Measurements from ENCODE around the gene NFKB1. TPM values are rescaled to one million over a fixed set of nuclear protein-coding genes. Genes with fewer than 3 reads are reported as not detected.

Gene NFKB1
- total and polyA plus RNA-seq, 3 experiments from 2014 or later: 45.5 to 189 (median 185) TPM

DNA sequence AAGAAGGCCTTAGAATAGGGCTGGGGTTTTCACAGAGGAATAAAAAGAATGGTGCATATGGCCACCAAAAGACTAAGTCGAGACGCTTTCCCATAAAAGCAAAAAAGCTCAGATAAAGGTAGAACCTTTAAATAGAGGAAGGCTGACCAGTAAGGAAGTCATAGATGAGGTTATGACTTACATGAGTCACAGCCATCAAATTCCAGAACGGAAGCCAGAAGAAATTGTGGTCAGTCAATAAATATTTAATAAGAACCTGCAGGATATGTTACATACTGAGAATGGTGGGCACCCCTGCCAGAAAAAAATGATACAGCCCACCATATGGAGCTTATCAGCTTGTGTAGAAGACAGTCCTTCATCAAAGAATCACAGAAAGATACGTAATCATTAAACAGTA lies 139.5 kb downstream of the NFKB1 start:
- Histone ChIP-seq H3K27ac (ENCODE audit: low read depth, low read length) (no peak overlapping the region), H3K4me1 (ENCODE audit: insufficient read depth, low read length) (no peaks in the 10 kb centered on the region), H3K9me3 (ENCODE audit: low read length) (no peaks in the 10 kb centered on the region), H3K27me3 (ENCODE audit: insufficient read depth, low read length, poor library complexity, severe bottlenecking) (no peaks in the 10 kb centered on the region), H3K36me3 (ENCODE audit: insufficient read depth, low read length) (no peaks in the 10 kb centered on the region), H3K4me3 (ENCODE audit: low read length) (no peak overlapping the region)
- H3K9me3 Mint-ChIP-seq: no peaks in the 10 kb centered on the region
- peaks cover 8 to 17% (median 12%) of the 10 kb centered on the region in 3 donors for H3K4me1 Mint-ChIP-seq
- peak overlapping the region in 2 of 8 donors; percentile 24 to 59 for H3K27ac Mint-ChIP-seq
- no peak overlapping the region for H3K4me3 Mint-ChIP-seq
- peaks cover 5 to 51% (median 30%) of the 10 kb centered on the region in 3 donors for H3K36me3 Mint-ChIP-seq
- CTCF ChIA-PET: no interaction called here
- POLR2A ChIA-PET: no interaction called here
- no peak for DNase-seq
- H3K27me3 Mint-ChIP-seq: no peaks in the 10 kb centered on the region

DNA sequence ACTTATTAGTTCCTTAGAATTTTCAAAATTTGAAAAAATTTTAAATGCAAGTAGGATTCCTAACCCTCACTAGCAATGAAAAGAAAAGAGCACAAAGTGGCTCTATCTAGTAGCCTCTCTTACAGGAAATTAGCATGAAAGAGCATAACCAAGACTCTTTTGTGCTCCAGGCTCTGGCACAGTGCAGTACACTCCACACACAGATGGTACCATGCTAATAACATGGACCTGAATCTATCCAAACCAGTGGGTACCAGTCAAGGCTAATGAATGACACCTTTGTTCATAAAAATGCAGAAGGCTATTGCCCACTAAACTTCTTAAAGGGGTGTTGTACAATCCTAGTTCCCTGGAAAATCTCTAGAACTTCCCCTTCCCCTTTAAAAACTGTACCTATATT lies 140.6 kb downstream of the NFKB1 start:
- CTCF ChIA-PET: no interaction called here

GRCh38 chr4:102642631-102643298 lies 141.6 kb downstream of the NFKB1 start:
- Histone ChIP-seq H3K27ac (ENCODE audit: low read depth, low read length) (no peak overlapping the region), H3K36me3 (ENCODE audit: insufficient read depth, low read length) (no peaks in the 10 kb centered on the region), H3K9me3 (ENCODE audit: low read length) (no peaks in the 10 kb centered on the region), H3K27me3 (ENCODE audit: insufficient read depth, low read length, poor library complexity, severe bottlenecking) (no peaks in the 10 kb centered on the region), H3K4me1 (ENCODE audit: insufficient read depth, low read length) (no peaks in the 10 kb centered on the region), H3K4me3 (ENCODE audit: low read length) (no peak overlapping the region)
- no peak overlapping the region for H3K4me3 Mint-ChIP-seq
- peaks cover 5 to 44% (median 28%) of the 10 kb centered on the region in 3 donors for H3K36me3 Mint-ChIP-seq
- POLR2A ChIA-PET: no interaction called here
- no peak for DNase-seq
- H3K27ac Mint-ChIP-seq: peak overlapping the region in 1 of 8 donors; percentile 34
- H3K27me3 Mint-ChIP-seq: no peaks in the 10 kb centered on the region
- CTCF ChIA-PET: no interaction called here
- H3K4me1 Mint-ChIP-seq: peaks cover 18 to 28% (median 26%) of the 10 kb centered on the region in 3 donors
- no peaks in the 10 kb centered on the region for H3K9me3 Mint-ChIP-seq

More for the DNA sequence above, 140.6 kb downstream of the NFKB1 start:
- no peaks in the 10 kb centered on the region for H3K9me3 ChIP-seq (ENCODE audit: low read length)
- H3K4me3 ChIP-seq (ENCODE audit: low read length): no peak overlapping the region
- H3K27me3 Mint-ChIP-seq: no peaks in the 10 kb centered on the region
- no peaks in the 10 kb centered on the region for H3K27me3 ChIP-seq (ENCODE audit: insufficient read depth, low read length, poor library complexity, severe bottlenecking)
- H3K9me3 Mint-ChIP-seq: no peaks in the 10 kb centered on the region
- no peak overlapping the region for H3K27ac ChIP-seq (ENCODE audit: low read depth, low read length)
- H3K36me3 ChIP-seq (ENCODE audit: insufficient read depth, low read length): no peaks in the 10 kb centered on the region
- no peak overlapping the region for H3K4me3 Mint-ChIP-seq
- DNase-seq: no peak
- H3K27ac Mint-ChIP-seq: no peak overlapping the region
- POLR2A ChIA-PET: no interaction called here
- peaks cover 5 to 53% (median 32%) of the 10 kb centered on the region in 3 donors for H3K36me3 Mint-ChIP-seq
- H3K4me1 Mint-ChIP-seq: peaks cover 12 to 18% (median 18%) of the 10 kb centered on the region in 3 donors
- no peaks in the 10 kb centered on the region for H3K4me1 ChIP-seq (ENCODE audit: insufficient read depth, low read length)

- Histone ChIP-seq H3K27me3 (ENCODE audit: insufficient read depth, low read length, poor library complexity, severe bottlenecking) (no peaks in the 10 kb centered on the region), H3K36me3 (ENCODE audit: insufficient read depth, low read length) (peaks cover 13% of the 10 kb centered on the region), H3K27ac (ENCODE audit: low read depth, low read length) (no peak overlapping the region), H3K9me3 (ENCODE audit: low read length) (no peaks in the 10 kb centered on the region), H3K4me1 (ENCODE audit: insufficient read depth, low read length) (no peaks in the 10 kb centered on the region), H3K4me3 (ENCODE audit: low read length) (no peak overlapping the region)
- no peak for DNase-seq
- no peaks in the 10 kb centered on the region for H3K27me3 Mint-ChIP-seq
- no peaks in the 10 kb centered on the region for H3K9me3 Mint-ChIP-seq
- POLR2A ChIA-PET: no interaction called here
- peaks cover 19 to 52% (median 40%) of the 10 kb centered on the region in 3 donors for H3K36me3 Mint-ChIP-seq
- CTCF ChIA-PET: no interaction called here
- peaks cover 10 to 20% (median 15%) of the 10 kb centered on the region in 3 donors for H3K4me1 Mint-ChIP-seq
- no peak overlapping the region for H3K4me3 Mint-ChIP-seq
- H3K27ac Mint-ChIP-seq: peak overlapping the region in 1 of 8 donors; percentile 55
Measured at GRCh38 chr4:102647117-102647516, 146.0 kb downstream of the NFKB1 start.

DNA sequence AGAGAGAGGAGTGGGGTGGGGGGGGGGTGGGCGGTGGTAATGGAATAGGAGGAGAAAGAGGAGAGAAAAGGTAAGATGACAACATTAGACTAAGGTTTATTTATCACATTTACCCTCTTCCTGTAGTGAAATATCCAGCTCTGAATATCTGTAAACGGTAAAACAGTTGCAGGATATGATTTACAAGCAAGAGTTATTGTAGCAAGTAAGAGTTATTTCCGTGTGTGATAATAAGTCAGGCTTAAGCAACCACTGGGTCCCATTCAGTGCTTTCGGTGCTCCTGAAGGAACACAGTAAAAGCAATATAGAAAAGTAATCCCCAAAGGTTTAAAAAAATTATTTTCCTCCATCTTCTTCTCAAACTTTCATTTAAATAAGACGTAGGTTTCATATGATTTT lies 156.0 kb downstream of the NFKB1 start:
- Mint-ChIP-seq H3K9me3 (no peaks in the 10 kb centered on the region), H3K4me1 (no peaks in the 10 kb centered on the region), H3K4me3 (no peak overlapping the region), H3K36me3 (peaks cover 0 to 28% (median 0%) of the 10 kb centered on the region in 3 donors), H3K27me3 (no peaks in the 10 kb centered on the region), H3K27ac (no peak overlapping the region)
- DNase-seq: no peak
- no peaks in the 10 kb centered on the region for H3K4me1 ChIP-seq (ENCODE audit: insufficient read depth, low read length)
- no peaks in the 10 kb centered on the region for H3K27me3 ChIP-seq (ENCODE audit: insufficient read depth, low read length, poor library complexity, severe bottlenecking)
- H3K9me3 ChIP-seq (ENCODE audit: low read length): no peaks in the 10 kb centered on the region
- H3K27ac ChIP-seq (ENCODE audit: low read depth, low read length): no peak overlapping the region
- H3K4me3 ChIP-seq (ENCODE audit: low read length): no peak overlapping the region
- ChIA-PET CTCF (no interaction called here), POLR2A (interaction anchor here (0.5 kb wide), 1 partner anchor 226 kb away, joined by 3 read pairs; no protein-coding TSS in a partner anchor)
- H3K36me3 ChIP-seq (ENCODE audit: insufficient read depth, low read length): no peaks in the 10 kb centered on the region

DNA sequence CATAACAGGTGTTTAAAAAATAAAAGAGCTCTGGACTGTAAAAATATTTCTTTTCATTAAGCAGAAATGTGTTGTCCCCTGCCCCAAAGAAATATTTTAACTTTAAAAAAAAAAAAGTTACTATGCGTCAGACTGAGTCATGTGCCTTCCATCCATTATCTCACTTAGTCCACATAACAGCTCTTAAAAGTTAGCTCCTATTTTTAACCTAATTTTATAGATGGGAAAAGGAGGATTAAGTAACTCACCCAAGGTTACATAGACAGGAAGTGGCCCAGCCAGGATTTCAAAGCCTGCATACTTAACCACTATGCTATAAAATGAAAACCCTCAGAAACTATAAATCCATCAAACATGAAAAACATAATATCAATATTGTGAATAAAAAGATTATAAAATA lies 161.9 kb downstream of the NFKB1 start:
- H3K27me3 ChIP-seq (ENCODE audit: insufficient read depth, low read length, poor library complexity, severe bottlenecking): no peaks in the 10 kb centered on the region
- H3K4me3 ChIP-seq (ENCODE audit: low read length): no peak overlapping the region
- DNase-seq: no peak
- ChIA-PET CTCF (no interaction called here), POLR2A (no interaction called here)
- H3K9me3 ChIP-seq (ENCODE audit: low read length): no peaks in the 10 kb centered on the region
- no peak overlapping the region for H3K27ac Mint-ChIP-seq
- no peaks in the 10 kb centered on the region for H3K36me3 ChIP-seq (ENCODE audit: insufficient read depth, low read length)
- H3K9me3 Mint-ChIP-seq: no peaks in the 10 kb centered on the region
- no peaks in the 10 kb centered on the region for H3K4me1 Mint-ChIP-seq
- no peaks in the 10 kb centered on the region for H3K4me1 ChIP-seq (ENCODE audit: insufficient read depth, low read length)
- H3K27me3 Mint-ChIP-seq: no peaks in the 10 kb centered on the region
- no peak overlapping the region for H3K4me3 Mint-ChIP-seq
- H3K27ac ChIP-seq (ENCODE audit: low read depth, low read length): no peak overlapping the region
- H3K36me3 Mint-ChIP-seq: peaks cover 8 to 49% (median 30%) of the 10 kb centered on the region in 3 donors

- H3K4me1 Mint-ChIP-seq: no peaks in the 10 kb centered on the region
- H3K4me3 Mint-ChIP-seq: no peak overlapping the region
- no peaks in the 10 kb centered on the region for H3K27me3 Mint-ChIP-seq
- Histone ChIP-seq H3K4me3 (ENCODE audit: low read length) (no peak overlapping the region), H3K27ac (ENCODE audit: low read depth, low read length) (no peak overlapping the region), H3K4me1 (ENCODE audit: insufficient read depth, low read length) (no peaks in the 10 kb centered on the region), H3K27me3 (ENCODE audit: insufficient read depth, low read length, poor library complexity, severe bottlenecking) (no peaks in the 10 kb centered on the region), H3K36me3 (ENCODE audit: insufficient read depth, low read length) (no peaks in the 10 kb centered on the region), H3K9me3 (ENCODE audit: low read length) (no peaks in the 10 kb centered on the region)
- no peaks in the 10 kb centered on the region for H3K9me3 Mint-ChIP-seq
- ChIA-PET CTCF (no interaction called here), POLR2A (no interaction called here)
- peaks cover 13 to 65% (median 37%) of the 10 kb centered on the region in 3 donors for H3K36me3 Mint-ChIP-seq
- DNase-seq: no peak
- H3K27ac Mint-ChIP-seq: peak overlapping the region in 1 of 8 donors; percentile 8
Measured at GRCh38 chr4:102665527-102665926, 164.4 kb downstream of the NFKB1 start.

Measured in CD8-positive, alpha-beta memory T cell (primary cell).